Frontal cortex (tissue), 4 donors: Measurements from ENCODE around the gene ATOH8. TPM values are rescaled to one million over a fixed set of nuclear protein-coding genes. Genes with fewer than 3 reads are reported as not detected.
"Not testable (repeated sequence)": the region's sequence is repeated elsewhere in the genome, so short reads cannot be mapped to it uniquely, and the experiment has no call there.

ENCODE experiments used
- DNase-seq, 2 donors: peaks; one replicate each; pipeline ENCODE4 v3.0.0; 2012; ENCODE audit warnings: low spot score in 2 of 2
- FAIRE-seq: peaks from 2 replicates; lab custom pipeline; 2012; peaks lifted over from hg19 to GRCh38; lab: Jason Lieb, UNC
- total RNA-seq: library from RNA; depleted of rRNA; stranded (reverse); fragments of >200 nt; gene quantifications from one replicate; pipeline ENCODE4 v1.2.3, GENCODE V29; 2014
- donor health status: control.
- donor health status: control.
- donor health status: control.

ATOH8 gene
- total RNA-seq, 1 donor from 2014 or later: 2.0 TPM

DNA sequence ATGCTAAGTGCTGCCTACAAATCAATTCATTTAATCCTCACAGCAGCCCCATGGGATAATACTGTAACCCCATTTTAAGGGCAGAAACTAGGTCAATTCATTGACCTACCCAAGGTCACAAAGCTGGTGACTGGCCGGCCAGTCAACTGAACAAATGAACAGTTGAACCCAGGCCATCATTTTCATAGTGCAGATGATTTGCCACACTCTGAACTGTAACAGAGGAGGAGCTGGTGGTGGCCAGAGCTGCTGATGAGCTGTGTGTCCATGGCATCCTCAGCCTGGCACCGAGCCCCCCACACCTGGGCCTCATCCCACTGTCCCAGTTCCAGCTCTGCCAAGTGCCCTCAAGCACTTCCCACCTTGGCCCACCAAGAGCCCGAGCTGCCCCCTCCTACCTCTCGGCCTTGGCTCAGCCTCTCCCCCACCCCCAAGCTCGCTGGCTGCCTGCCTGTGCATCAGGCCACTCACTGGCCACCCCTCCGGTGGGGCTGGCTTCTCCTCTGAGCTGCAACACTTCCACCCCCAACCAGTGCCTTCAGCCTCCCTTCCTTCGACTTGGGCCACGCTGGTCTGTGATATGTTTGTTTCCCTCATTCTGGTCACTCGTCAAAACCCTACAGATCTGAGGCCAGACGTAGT lies 58.4 kb downstream of the ATOH8 start:
- no peak for FAIRE-seq
- DNase-seq: no peak

DNA sequence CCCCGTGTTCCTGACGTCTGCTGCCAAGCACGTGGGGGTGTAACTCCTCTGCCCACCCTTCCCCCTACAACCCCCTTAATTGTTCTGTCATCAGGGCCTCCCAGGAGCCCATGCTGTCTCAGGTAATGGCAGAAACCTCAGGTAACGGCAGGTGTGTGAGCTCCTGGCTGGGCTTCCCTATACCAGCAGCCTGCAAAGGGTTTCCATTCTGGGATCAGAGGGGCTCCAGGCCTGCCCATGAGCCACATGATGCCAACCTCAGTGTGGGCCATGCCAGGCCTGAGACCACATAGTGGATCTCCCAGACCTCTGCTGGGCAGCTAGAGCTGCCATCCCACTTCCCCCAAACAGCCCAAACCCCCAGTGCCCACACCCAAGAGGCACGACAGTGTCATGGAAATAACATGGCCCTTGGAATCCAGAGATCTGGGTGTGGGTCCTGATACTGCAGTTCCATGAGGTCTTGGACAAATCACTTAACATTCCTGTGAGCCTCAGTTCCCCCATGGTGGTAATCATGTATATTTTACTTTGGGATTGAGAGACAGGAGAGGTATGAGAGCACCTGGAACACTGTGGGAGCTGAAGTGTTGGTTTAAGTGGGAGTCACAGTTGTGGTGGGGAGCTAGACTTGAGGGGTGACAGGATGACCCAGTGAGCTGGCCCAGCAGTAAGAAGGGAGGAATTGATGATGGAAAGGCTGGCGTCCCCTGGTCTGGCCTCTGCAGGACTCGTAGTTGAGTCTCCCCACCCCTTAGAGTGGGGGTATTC lies 59.6 kb downstream of the ATOH8 start:
- FAIRE-seq: no peak

DNA sequence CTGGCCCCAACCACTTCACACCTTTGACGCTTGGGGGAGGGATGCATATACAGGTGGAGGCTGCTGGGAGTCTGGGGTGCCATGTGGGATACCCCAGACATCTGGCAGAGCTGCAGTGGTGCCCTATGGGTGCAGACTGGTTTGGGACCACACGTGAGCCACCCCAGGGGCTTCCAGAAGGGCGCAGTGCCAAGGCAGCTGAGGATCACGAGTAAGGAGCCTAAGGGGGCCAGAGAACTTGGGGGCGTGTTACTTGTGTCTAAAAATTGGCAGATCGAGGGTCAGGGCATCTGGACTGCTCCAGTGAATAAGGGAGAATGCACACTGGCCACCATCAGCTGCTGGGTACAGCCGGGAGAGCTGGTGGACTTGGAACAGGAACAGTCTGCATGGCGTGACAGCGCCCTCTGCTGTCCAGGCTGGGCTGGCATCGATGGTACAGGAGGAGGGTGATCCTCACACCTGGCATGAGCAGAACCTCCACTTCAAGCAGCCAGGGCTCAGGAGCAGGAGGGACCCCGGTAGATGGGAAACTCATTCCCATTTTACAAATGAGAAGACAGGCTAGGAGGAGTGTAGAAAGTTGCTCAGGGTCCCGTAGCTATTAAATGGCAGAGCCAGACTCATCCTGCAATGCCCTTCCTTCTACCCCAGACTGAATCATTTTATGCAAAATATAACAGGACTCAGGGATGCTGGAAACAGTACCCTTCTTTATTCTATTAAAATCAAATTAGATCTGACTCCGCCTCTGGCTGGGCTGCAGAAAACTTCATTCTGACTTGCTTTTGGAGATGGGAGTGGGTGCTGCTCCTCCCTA lies 60.4 kb downstream of the ATOH8 start:
- DNase-seq (peak; percentile 80 to 88), FAIRE-seq (no peak)

More for the DNA sequence above, 59.6 kb downstream of the ATOH8 start:
- DNase-seq: no peak

DNA sequence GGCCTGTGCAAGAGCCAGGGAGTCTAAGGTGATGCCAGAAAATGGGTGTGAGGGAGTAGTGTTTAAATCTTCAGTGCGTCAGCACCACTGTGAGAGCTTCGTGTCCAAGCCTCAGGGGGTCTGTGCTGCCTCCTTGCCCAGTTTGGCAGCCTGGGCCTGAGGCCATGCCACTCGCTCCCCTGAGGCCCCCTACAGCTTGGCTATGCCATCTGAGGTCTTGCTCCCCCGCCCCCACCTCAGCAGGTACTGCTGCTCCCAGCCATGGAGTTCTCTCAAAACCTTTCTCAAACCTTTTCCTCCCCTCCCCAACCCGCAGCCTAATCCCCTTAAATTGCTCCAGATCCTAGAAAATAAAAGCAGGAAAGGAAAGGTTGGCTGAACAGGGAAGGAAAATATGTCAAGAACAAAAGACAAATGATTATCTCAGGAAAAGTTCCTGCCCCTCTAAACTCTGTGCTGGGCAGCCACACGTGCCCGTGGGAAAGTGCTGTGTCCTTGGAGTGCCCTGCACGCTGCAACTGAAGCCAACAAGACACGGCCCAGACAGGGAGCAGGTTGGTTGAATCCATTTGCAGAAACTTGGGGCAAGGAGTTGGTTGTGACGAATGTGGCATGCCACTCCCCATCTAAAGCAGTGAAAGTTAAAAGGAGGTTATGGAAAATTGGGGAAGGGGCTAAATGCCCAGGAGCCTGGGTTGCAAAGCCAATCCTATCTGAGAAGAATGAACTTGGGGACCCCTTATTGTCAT lies 61.2 kb downstream of the ATOH8 start:
- no peak for DNase-seq
- FAIRE-seq: no peak

DNA sequence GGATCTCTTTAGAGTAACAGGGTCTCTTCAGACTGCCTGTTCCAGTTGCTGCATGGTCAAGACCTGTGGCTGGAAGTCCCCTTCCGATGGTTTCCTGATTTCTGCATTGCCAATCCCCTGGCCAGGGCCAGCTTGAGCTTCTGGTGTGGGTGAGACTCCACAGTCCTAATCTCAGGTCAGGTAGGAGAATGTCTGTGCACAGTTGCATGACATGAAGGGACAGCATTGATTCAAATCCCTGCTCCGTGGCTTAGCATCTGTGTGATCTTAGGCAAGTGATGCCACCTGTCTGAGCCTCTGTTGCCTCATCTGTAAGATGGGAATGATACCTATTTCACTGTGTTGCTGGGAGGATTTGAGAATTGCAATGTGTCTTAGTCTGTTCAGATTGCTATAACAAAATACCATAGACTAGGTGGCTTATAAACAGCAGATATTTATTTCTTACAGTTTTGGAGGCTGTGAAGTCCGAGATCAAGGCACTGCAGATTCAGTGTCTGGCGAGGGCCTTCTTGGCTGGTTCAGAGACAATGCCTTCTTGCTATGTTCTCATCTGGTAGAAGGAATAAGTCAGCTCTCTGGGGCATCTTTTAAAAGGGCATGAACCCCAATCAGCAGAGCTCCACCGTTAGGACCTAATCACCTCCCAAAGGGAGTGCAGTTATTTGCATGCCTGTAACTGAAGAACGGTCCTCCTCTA lies 66.2 kb downstream of the ATOH8 start:
- no peak for FAIRE-seq
- no peak for DNase-seq

DNA sequence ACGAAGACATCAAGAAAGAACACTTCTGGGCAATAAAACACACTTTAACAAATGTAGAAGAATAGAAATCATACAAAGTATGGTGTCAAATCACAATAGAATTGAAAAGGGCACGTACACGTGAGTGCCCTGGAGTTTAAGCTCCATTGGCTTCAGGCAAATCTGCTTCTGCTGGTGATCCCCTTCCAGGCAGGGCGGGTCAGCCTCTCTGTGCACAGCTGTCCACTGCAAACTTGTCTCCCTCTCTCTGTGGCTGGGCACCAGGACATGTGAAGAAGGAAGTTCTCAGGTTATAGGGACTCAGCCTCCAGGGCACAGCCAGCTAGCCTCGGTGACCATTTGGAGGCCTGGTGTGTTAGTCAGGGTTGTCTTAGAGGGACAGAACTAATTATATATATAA lies 69.0 kb downstream of the ATOH8 start:
- no peak for FAIRE-seq

DNA sequence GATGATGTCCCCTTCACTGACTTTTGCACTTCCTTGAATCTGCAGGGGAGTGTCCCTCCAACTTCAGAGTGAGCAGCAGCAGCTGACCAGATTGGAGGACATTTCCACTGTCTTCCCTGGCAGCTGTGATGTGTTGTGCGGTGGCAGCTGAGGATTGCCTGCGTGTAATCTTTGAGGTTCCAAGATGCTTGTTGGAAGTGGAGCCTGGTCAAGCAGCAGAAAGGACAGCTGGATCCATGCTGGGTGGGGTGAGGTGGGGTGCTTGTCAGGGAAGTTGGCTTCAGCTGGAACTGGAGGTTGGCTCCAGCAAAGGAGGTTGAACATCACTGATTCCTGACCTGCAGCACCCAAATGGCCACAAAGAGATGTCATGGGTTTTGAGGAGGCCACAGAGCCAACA lies 70.2 kb downstream of the ATOH8 start:
- FAIRE-seq: no peak

More for the DNA sequence above, 69.0 kb downstream of the ATOH8 start:
- DNase-seq: no peak

DNA sequence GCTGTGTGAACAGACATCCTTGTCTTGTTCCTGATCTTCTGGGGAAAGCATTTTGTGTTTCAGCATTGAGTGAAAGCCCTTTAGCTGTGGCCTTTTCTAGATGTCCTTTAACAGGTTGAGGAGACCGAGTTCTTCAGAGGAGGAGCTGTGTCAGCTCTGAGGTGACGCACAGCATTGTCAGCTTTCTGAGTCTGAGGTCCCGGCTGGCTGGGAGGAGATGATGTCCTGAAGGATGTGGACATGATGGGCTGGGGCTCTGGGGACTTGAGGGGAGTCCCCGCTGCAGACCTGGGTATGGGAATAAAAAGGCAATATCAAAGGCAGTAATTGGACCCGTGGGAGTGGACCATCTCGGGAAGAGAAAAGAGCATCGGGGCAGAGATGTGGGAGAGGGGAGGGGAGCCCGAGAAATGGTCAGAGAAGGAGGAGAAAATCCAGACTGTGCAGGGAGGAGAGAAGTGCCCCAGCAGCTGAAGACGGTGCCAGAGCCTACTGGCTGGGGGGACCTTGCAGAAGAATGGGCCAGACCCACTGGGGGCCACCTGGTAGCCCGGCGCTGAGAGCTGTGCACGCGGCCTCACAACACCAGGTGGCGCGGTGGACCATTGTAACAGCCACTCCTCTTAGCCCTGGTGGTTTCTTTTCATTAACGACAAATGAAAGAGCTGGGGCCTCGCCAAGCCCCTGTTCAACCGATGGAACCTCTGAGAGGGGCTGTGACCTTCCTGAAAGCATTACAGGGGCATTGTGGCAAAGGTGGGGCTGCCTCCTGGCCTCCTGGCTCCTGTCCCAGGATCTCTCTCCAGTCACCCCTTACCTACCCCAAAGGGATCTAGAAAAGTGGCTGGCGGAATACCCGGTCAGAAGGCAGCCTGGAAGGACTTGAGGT lies 73.4 kb downstream of the ATOH8 start:
- DNase-seq (peak; percentile 39 to 69), FAIRE-seq (no peak)

More for the DNA sequence above, 70.2 kb downstream of the ATOH8 start:
- DNase-seq: no peak

DNA sequence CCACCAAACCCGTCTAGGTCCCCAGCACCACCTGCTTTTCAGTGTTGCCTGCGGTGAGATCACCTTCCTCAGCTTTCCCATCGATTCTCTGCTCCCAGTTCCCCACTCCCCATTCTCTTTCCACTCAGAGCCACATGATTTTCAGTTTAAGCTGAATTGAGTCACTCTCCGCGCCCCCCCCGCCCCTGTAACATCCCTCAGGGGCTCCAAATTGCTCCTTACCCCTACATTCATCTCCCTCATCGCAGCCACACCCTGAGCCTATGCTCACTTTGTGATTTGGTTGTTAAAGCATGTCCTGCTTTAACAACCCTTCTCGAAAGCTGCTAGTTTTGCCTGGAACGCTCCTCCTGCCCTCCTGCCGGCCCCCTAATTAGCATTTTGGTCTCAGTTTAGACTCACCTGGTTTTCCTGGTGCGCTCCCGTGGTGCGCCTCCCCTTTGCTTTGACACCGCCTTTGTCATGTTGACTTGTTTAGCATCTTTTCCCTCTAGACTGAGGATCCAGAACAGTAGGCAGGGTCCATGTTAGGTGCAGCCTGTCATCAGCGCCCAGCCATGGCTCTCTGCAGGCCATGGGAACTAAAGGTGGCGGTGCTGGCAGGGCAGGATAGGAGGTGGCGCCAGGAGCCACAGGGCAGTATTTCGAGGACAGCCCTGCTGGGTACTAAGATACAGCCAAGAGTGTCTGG lies 74.2 kb downstream of the ATOH8 start:
- DNase-seq (no peak), FAIRE-seq (no peak)

DNA sequence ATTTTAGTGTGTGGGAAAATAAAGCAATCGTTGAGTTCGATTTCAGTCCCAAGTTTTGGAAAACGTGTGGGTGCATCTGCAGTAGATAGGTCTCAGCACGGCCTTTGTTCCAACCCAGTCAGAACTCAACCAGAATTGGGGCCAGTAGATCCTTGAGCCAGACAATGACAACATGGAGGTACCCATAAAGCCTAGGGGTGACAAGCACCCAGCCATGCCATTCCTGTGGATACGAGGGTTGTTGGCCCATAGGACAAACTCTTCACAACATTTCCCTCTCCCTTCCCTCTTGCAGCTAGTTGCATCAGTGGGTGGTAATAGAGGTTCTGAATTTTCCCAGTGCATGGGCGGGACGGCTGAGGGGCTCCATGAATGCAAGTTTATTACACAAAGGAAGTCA lies 74.9 kb downstream of the ATOH8 start:
- no peak for DNase-seq
- no peak for FAIRE-seq

DNA sequence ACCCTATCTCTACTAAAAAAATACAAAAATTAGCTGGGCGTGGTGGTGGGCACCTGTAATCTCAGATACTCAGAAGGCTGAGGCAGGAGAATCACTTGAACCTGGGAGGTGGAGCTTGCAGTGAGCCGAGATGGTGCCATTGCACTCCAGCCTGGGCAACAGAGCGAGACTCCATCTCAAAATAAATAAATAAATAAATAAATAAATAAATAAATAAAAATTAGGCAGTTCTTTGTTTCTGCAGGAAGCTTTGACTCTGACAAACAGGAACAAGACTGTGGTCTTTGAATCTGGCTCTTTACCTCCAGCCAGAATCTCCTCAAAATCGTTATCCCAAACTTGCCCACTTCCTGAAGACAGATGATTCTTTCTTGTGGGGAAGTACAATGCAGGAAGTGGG lies 75.6 kb downstream of the ATOH8 start:
- FAIRE-seq: not testable (repeated sequence)

DNA sequence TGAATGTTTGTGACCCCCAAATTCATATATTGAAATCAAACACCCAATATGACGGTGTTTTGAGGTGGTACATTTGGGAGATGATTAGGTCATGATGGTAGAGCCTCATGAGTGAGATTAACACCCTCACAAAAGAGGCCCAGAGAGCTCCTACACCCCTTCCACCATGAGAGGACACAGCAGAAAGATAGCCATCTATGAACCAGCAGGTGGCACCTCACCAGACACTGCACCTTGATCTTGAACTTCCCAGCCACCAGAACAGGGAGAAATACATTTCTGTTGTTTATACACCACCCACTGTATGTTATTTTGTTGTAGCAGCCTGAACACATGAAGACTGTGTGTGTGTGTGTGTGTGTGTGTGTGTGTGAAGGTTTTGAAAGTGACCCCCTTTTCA lies 76.9 kb downstream of the ATOH8 start:
- DNase-seq (no peak), FAIRE-seq (no peak)

More for the DNA sequence above, 75.6 kb downstream of the ATOH8 start:
- DNase-seq: not testable (repeated sequence)

DNA sequence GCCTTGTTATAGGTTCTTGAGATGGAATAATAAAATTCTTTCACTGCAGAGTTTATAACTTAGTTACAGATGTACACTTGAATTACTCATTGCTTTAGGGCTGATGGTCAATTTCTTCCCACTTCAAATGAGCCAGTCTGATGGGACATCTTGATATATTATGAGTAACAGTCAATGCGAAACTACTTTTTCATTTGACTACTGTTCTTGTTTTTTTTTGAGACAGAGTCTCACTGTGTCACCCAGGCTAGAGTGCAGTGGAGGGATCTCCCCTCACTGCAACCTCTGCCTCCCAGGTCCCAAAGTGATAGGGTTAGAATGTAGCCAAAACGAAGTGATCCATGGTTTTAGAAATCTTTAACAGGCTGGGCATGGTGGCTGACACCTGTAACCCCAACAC lies 77.9 kb downstream of the ATOH8 start:
- FAIRE-seq (no peak), DNase-seq (no peak)

DNA sequence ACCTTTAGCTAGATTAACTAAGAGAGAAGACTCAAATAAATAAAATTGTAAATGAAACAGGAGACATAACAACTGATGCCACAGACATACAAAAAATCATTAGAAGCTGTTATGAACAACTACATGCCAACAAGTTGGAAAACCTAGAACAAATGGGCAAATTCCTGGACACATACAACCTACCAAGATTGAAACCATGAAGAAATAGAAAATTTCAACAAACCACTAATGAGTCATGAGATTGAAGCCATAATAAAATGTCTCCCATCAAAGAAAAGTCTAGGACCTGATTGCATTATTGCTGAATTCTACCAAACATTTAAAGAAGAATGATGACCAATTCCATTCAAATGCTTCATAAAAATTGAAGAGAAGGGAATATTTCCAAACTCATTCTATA lies 80.7 kb downstream of the ATOH8 start:
- no peak for FAIRE-seq
- no peak for DNase-seq
